H9 (cell line): ENCODE results near the gene SECTM1. TPM values are rescaled to one million over a fixed set of nuclear protein-coding genes. Genes with fewer than 3 reads are reported as not detected.
A peak's percentile ranks its signal among the peaks of the same experiment; 100 is the strongest.

Source experiments
- DNase-seq: peaks from one replicate; pipeline ENCODE4 v3.0.0-alpha.2; 2017
- H2AFZ ChIP-seq: one replicate; pipeline ENCODE4 v1.6.1; 2013; ENCODE audit warnings: mild to moderate bottlenecking, low read length, control low read depth, moderate library complexity
- H2AK5ac ChIP-seq: 2 replicates; pipeline ENCODE4 v1.6.1; 2013; ENCODE audit warnings: low read length, control low read depth, mixed read lengths; ENCODE audit not compliant: insufficient read length
- H2BK120ac ChIP-seq: one replicate; pipeline ENCODE4 v1.6.1; 2013; ENCODE audit warnings: low read depth, mild to moderate bottlenecking, low read length, control low read depth, inconsistent platforms; ENCODE audit not compliant: poor library complexity, severe bottlenecking
- H2BK12ac ChIP-seq: 2 replicates; pipeline ENCODE4 v1.6.1; 2013; ENCODE audit warnings: low read length, control low read depth, mixed read lengths, low read depth; ENCODE audit not compliant: insufficient read length
- H2BK15ac ChIP-seq: 2 replicates; pipeline ENCODE4 v1.6.1; 2013; ENCODE audit warnings: low read depth, low read length, control low read depth
- H2BK20ac ChIP-seq: one replicate; pipeline ENCODE4 v1.6.1; 2013; ENCODE audit warnings: low read depth, mild to moderate bottlenecking, low read length, control low read depth, inconsistent platforms; ENCODE audit not compliant: poor library complexity, severe bottlenecking
- H2BK5ac ChIP-seq: 2 replicates; pipeline ENCODE4 v1.6.1; 2013; ENCODE audit warnings: low read length, control low read depth, mixed read lengths; ENCODE audit not compliant: insufficient read length
- H3K14ac ChIP-seq: 2 replicates; pipeline ENCODE4 v1.6.1; 2013; ENCODE audit warnings: low read length, control low read depth; ENCODE audit not compliant: insufficient read depth
- H3K18ac ChIP-seq: 2 replicates; pipeline ENCODE4 v1.6.1; 2013; ENCODE audit warnings: low read depth, mild to moderate bottlenecking, mixed read lengths, low read length, control low read depth; ENCODE audit not compliant: insufficient read length
- H3K23ac ChIP-seq: 2 replicates; pipeline ENCODE4 v1.6.1; 2013; ENCODE audit warnings: low read length, control low read depth, mixed read lengths, low read depth; ENCODE audit not compliant: insufficient read length
- H3K23me2 ChIP-seq: 2 replicates; pipeline ENCODE4 v1.6.1; 2013; ENCODE audit warnings: low read depth, mild to moderate bottlenecking, mixed read lengths, low read length, control low read depth; ENCODE audit not compliant: insufficient read length, poor library complexity, severe bottlenecking
- H3K27ac ChIP-seq: 2 replicates; pipeline ENCODE4 v1.5.1; 2013; ENCODE audit warnings: low read length, control low read depth, mixed read lengths, low read depth; ENCODE audit not compliant: insufficient read length
- H3K27me3 ChIP-seq: 2 replicates; pipeline ENCODE4 v1.6.1; 2013; ENCODE audit warnings: low read length, control low read depth, inconsistent platforms; ENCODE audit not compliant: insufficient read depth
- H3K4ac ChIP-seq: 2 replicates; pipeline ENCODE4 v1.6.1; 2013; ENCODE audit warnings: low read depth, mild to moderate bottlenecking, control low read depth, inconsistent platforms, low read length, moderate library complexity
- H3K4me1 ChIP-seq: 2 replicates; pipeline ENCODE4 v1.6.1; 2013; ENCODE audit warnings: low read length, control low read depth, inconsistent platforms; ENCODE audit not compliant: insufficient read depth
- H3K4me2 ChIP-seq: 2 replicates; pipeline ENCODE4 v1.6.1; 2013; ENCODE audit warnings: low read length, control low read depth, mixed read lengths; ENCODE audit not compliant: insufficient read length, insufficient read depth
- H3K56ac ChIP-seq: 2 replicates; pipeline ENCODE4 v1.6.1; 2013; ENCODE audit warnings: low read depth, mild to moderate bottlenecking, mixed read lengths, low read length, control low read depth; ENCODE audit not compliant: insufficient read length
- H3K79me1 ChIP-seq: 2 replicates; pipeline ENCODE4 v1.6.1; 2013; ENCODE audit warnings: low read depth, mild to moderate bottlenecking, moderate library complexity, low read length, control low read depth, inconsistent platforms; ENCODE audit not compliant: insufficient read depth, poor library complexity, severe bottlenecking
- H3K79me2 ChIP-seq: 2 replicates; pipeline ENCODE4 v1.6.1; 2013; ENCODE audit warnings: low read length, control low read depth, inconsistent platforms; ENCODE audit not compliant: insufficient read depth
- H3K9ac ChIP-seq: 2 replicates; pipeline ENCODE4 v1.6.1; 2013; ENCODE audit warnings: low read length, control low read depth, mixed read lengths; ENCODE audit not compliant: insufficient read length; ENCODE audit errors: extremely low read depth
- H3K9me3 ChIP-seq: one replicate; pipeline ENCODE4 v1.6.1; 2013; ENCODE audit warnings: low read depth, low read length, inconsistent platforms; ENCODE audit not compliant: control insufficient read depth
- H3T11ph ChIP-seq: one replicate; pipeline ENCODE4 v1.6.1; 2013; ENCODE audit warnings: mild to moderate bottlenecking, low read length, control low read depth, inconsistent platforms
- H4K20me1 ChIP-seq: one replicate; pipeline ENCODE4 v1.6.1; 2013; ENCODE audit not compliant: control insufficient read depth, insufficient read length, insufficient read depth
- H4K5ac ChIP-seq: 2 replicates; pipeline ENCODE4 v1.6.1; 2013; ENCODE audit warnings: low read depth, mild to moderate bottlenecking, mixed read lengths, low read length, control low read depth; ENCODE audit not compliant: insufficient read length
- H4K8ac ChIP-seq: replicated peaks from 2 replicates; pipeline ENCODE4 v1.6.1; 2013; ENCODE audit warnings: low read length, control low read depth, mixed read lengths, low read depth; ENCODE audit not compliant: insufficient read length
- H4K91ac ChIP-seq: 2 replicates; pipeline ENCODE4 v1.6.1; 2013; ENCODE audit warnings: low read depth, mild to moderate bottlenecking, moderate library complexity, mixed read lengths, low read length, control low read depth; ENCODE audit not compliant: insufficient read length
- H3K27ac Mint-ChIP-seq, 3 experiments: 2 replicates in 2 of 3; 3 replicates in 1 of 3; pipeline ENCODE4 v1.8.0; 2020 to 2021; ENCODE audit warnings: mixed read lengths in 3 of 3, mild to moderate bottlenecking in 1 of 3, moderate library complexity in 1 of 3
- H3K27me3 Mint-ChIP-seq: 2 replicates; pipeline ENCODE4 v1.8.0; 2021; ENCODE audit warnings: low read depth, mild to moderate bottlenecking, moderate library complexity, mixed read lengths
- H3K36me3 Mint-ChIP-seq, 3 experiments: 2 replicates in 2 of 3; 3 replicates in 1 of 3; pipeline ENCODE4 v1.8.0; 2020 to 2021; ENCODE audit warnings: low read depth in 3 of 3, mixed read lengths in 3 of 3; ENCODE audit not compliant: insufficient read depth in 1 of 3
- H3K4me1 Mint-ChIP-seq, 2 experiments: 2 replicates each; pipeline ENCODE4 v1.8.0; 2020; ENCODE audit warnings: mixed read lengths in 2 of 2
- H3K4me3 Mint-ChIP-seq, 2 experiments: 2 replicates in 1 of 2; 3 replicates in 1 of 2; pipeline ENCODE4 v1.8.0; 2020 to 2021; ENCODE audit warnings: mild to moderate bottlenecking in 2 of 2, mixed read lengths in 2 of 2, moderate library complexity in 1 of 2
- H3K9me3 Mint-ChIP-seq, 2 experiments: 2 replicates in 1 of 2; 3 replicates in 1 of 2; pipeline ENCODE4 v1.8.0; 2020; ENCODE audit warnings: mild to moderate bottlenecking in 2 of 2, mixed read lengths in 2 of 2, moderate library complexity in 1 of 2
- CTCF ChIP-seq: fragments of 200-600 bp; sonication (generic); conservative IDR thresholded peaks from 3 replicates; pipeline ENCODE4 v1.8.0; 2021; ENCODE audit warnings: antibody characterized with exemption, mild to moderate bottlenecking
- WGBS: extraction: QIAGEN DNeasy Blood & Tissue Kit; methylation state at CpG from one replicate; pipeline ENCODE4 v1.1.7; 2013; ENCODE audit warnings: missing lambda C conversion rate, low lambda C conversion rate, mixed read lengths; ENCODE audit not compliant: insufficient read length; ENCODE audit errors: extremely low coverage; 5-methylcytosine and 5-hydroxymethylcytosine counted together
- total RNA-seq: library from RNA; stranded (reverse); gene quantifications from 2 replicates; pipeline ENCODE4 v1.2.1, GENCODE V29; 2021

The SECTM1 gene
- total RNA-seq, 1 experiment from 2014 or later = 0.28 TPM

- Histone ChIP-seq H3K56ac (no peak overlapping the region), H3K23me2 (peaks cover 2% of the 10 kb centered on the region), H3K79me2 (no peaks in the 10 kb centered on the region), H3T11ph (no peak overlapping the region), H3K79me1 (no peaks in the 10 kb centered on the region), H2BK15ac (no peak overlapping the region), H3K27ac (no peak overlapping the region), H3K23ac (no peak overlapping the region), H3K18ac (no peak overlapping the region), H3K4me2 (no peak overlapping the region), H2AK5ac (no peak overlapping the region), H2BK5ac (no peak overlapping the region), H2BK20ac (no peak overlapping the region), H3K9me3 (no peaks in the 10 kb centered on the region), H3K9ac (no peak overlapping the region), H2BK12ac (no peak overlapping the region), H4K8ac (no peak overlapping the region), H3K27me3 (peaks cover 10% of the 10 kb centered on the region; the same call in 1 of the 2 replicates), H4K91ac (no peak overlapping the region), H4K5ac (no peak overlapping the region), H3K4ac (no peak overlapping the region), H3K4me1 (no peaks in the 10 kb centered on the region), H3K14ac (no peak overlapping the region), H2BK120ac (no peak overlapping the region), H2AFZ (no peak overlapping the region), H4K20me1 (no peaks in the 10 kb centered on the region)
- DNase-seq = peak; percentile 48
- no peak overlapping the region for H3K4me3 Mint-ChIP-seq
- H3K36me3 Mint-ChIP-seq = no peaks in the 10 kb centered on the region; a peak in 1 of 7 replicates
- peaks cover 100% of the 10 kb centered on the region for H3K27me3 Mint-ChIP-seq
- no peak for TF ChIP-seq CTCF
- 0 out of 5 replicates have a peak, but pooled peaks cover 0 to 3% of the 10 kb centered on the region in 2 experiments for H3K9me3 Mint-ChIP-seq
- H3K4me1 Mint-ChIP-seq = peaks cover 18 to 32% of the 10 kb centered on the region in 2 experiments
- no CpG with 5 or more reads among the region's 25 CpGs for WGBS
- no peak overlapping the region for H3K27ac Mint-ChIP-seq
These were observed 647 bp upstream of the SECTM1 start for GRCh38 chr17:82334204-82334621.
